ENCODE results near the gene GSE1.

GSE1 gene

DNA sequence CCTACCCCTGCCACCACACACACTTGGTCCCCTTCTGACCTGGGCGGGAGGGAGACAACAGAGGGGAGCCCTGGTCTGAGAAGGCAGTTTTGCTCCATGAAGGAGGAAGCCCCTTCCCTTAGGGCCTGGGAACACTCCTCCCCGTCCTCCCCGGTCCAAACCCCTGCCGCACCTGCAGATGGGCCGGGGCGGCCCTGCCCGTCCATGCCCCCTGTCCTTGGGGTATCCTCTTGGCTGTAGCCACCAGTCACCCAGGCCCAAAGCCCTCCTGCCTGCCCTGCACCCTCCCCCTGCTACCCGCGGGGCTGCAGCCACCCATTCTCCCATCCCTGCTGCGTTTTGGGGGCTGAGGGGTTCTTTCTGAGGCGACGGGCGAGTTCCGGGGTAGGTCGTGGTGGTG lies 33.9 kb downstream of the GSE1 start:
- DNase-seq (ENCODE audit: low read depth in 1 of 2, low spot score in 1 of 2), result no peak
- Histone ChIP-seq H3K4me3 (replicated peaks; ENCODE audit: insufficient read depth, low read length) (no peak overlapping the region), H3K27me3 (ENCODE audit: insufficient read depth, poor library complexity, severe bottlenecking) (no peaks in the 10 kb centered on the region), H3K27ac (replicated peaks) (no peak overlapping the region)
- TF ChIP-seq, protein P1, sequence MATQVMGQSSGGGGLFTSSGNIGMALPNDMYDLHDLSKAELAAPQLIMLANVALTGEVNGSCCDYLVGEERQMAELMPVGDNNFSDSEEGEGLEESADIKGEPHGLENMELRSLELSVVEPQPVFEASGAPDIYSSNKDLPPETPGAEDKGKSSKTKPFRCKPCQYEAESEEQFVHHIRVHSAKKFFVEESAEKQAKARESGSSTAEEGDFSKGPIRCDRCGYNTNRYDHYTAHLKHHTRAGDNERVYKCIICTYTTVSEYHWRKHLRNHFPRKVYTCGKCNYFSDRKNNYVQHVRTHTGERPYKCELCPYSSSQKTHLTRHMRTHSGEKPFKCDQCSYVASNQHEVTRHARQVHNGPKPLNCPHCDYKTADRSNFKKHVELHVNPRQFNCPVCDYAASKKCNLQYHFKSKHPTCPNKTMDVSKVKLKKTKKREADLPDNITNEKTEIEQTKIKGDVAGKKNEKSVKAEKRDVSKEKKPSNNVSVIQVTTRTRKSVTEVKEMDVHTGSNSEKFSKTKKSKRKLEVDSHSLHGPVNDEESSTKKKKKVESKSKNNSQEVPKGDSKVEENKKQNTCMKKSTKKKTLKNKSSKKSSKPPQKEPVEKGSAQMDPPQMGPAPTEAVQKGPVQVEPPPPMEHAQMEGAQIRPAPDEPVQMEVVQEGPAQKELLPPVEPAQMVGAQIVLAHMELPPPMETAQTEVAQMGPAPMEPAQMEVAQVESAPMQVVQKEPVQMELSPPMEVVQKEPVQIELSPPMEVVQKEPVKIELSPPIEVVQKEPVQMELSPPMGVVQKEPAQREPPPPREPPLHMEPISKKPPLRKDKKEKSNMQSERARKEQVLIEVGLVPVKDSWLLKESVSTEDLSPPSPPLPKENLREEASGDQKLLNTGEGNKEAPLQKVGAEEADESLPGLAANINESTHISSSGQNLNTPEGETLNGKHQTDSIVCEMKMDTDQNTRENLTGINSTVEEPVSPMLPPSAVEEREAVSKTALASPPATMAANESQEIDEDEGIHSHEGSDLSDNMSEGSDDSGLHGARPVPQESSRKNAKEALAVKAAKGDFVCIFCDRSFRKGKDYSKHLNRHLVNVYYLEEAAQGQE (IDR thresholded peaks at IDR 0.05; ENCODE audit: insufficient replicate concordance, low read depth), result no peak
- TF ChIP-seq GABPA (IDR thresholded peaks at IDR 0.05; ENCODE audit: low read depth) (no peak), SPI1 (IDR thresholded peaks at IDR 0.05; ENCODE audit: borderline replicate concordance, low read depth) (no peak), POLR2AphosphoS5 (IDR thresholded peaks at IDR 0.05; ENCODE audit: low read depth) (no peak)
- TF ChIP-seq, protein P2, sequence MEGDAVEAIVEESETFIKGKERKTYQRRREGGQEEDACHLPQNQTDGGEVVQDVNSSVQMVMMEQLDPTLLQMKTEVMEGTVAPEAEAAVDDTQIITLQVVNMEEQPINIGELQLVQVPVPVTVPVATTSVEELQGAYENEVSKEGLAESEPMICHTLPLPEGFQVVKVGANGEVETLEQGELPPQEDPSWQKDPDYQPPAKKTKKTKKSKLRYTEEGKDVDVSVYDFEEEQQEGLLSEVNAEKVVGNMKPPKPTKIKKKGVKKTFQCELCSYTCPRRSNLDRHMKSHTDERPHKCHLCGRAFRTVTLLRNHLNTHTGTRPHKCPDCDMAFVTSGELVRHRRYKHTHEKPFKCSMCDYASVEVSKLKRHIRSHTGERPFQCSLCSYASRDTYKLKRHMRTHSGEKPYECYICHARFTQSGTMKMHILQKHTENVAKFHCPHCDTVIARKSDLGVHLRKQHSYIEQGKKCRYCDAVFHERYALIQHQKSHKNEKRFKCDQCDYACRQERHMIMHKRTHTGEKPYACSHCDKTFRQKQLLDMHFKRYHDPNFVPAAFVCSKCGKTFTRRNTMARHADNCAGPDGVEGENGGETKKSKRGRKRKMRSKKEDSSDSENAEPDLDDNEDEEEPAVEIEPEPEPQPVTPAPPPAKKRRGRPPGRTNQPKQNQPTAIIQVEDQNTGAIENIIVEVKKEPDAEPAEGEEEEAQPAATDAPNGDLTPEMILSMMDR (IDR thresholded peaks at IDR 0.05; ENCODE audit: insufficient read depth, low read length), result no peak

DNA sequence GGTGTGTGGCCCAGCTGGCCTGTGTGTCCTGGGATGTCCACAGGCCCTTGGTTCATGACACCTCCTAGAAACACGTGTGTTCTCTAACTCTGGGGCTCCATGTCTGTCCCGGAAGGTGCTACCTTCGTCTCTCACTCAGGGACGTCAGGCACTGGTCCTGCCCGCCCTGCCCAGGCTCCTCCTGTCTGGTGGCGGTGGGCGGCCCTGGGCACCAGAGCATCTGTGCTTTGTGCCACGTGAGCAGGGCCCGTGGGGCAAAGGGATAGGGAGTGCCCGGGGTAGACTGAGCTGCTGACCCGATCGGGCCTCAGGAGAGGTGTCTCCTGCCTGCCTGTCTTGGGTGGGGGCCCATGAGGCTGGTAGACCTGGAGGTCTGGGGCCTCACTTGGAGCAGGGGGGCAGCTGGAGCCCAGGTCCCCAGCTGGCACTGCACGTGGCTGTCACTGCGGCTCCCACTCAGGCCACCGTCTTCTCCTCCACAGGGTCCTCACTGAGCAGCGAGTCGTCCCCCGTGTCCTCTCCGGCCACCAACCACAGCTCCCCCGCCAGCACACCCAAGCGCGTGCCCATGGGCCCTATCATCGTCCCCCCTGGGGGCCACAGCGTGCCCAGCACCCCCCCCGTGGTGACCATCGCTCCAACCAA lies 35.1 kb downstream of the GSE1 start:
- H3K27me3 ChIP-seq (ENCODE audit: insufficient read depth, poor library complexity, severe bottlenecking), result no peaks in the 10 kb centered on the region
- TF ChIP-seq SPI1 (IDR thresholded peaks at IDR 0.05; ENCODE audit: borderline replicate concordance, low read depth) (no peak), GABPA (IDR thresholded peaks at IDR 0.05; ENCODE audit: low read depth) (no peak), POLR2AphosphoS5 (IDR thresholded peaks at IDR 0.05; ENCODE audit: low read depth) (no peak)
- TF ChIP-seq, protein P1 (IDR thresholded peaks at IDR 0.05; ENCODE audit: insufficient replicate concordance, low read depth), result no peak
- H3K27ac ChIP-seq (replicated peaks), result no peak overlapping the region
- DNase-seq (ENCODE audit: low read depth in 1 of 2, low spot score in 1 of 2), result no peak
- H3K4me3 ChIP-seq (replicated peaks; ENCODE audit: insufficient read depth, low read length), result no peak overlapping the region

DNA sequence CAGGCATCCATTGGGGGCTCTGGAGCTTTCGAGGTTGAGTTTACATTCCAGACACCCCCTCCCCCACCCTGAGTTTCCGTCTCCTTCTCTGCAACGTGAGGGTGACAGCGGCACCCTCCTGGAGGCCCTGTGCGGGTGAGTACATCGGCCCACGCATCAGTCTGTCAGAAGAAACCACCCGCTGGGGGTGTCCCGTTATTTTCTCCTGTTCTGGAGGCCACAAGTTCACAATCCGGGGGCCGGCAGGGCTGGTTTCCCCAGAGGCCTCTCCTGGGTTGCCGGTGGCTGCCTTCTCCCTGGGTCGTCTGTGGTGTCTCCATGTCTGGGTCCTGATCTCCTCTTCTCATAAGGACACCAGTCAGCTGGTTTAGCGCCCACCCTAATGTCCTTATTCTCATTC lies 35.7 kb downstream of the GSE1 start:
- TF ChIP-seq, protein P1 (IDR thresholded peaks at IDR 0.05; ENCODE audit: insufficient replicate concordance, low read depth), result no peak
- TF ChIP-seq POLR2AphosphoS5 (IDR thresholded peaks at IDR 0.05; ENCODE audit: low read depth), result no peak
- no peak for TF ChIP-seq SPI1 (IDR thresholded peaks at IDR 0.05; ENCODE audit: borderline replicate concordance, low read depth)
- TF ChIP-seq GABPA (IDR thresholded peaks at IDR 0.05; ENCODE audit: low read depth), result no peak
- TF ChIP-seq, protein P2 (IDR thresholded peaks at IDR 0.05; ENCODE audit: insufficient read depth, low read length), result no peak
- no peak for DNase-seq (ENCODE audit: low read depth in 1 of 2, low spot score in 1 of 2)
- no peak overlapping the region for H3K27ac ChIP-seq (replicated peaks)
- H3K4me3 ChIP-seq (replicated peaks; ENCODE audit: insufficient read depth, low read length), result no peak overlapping the region
- H3K27me3 ChIP-seq (ENCODE audit: insufficient read depth, poor library complexity, severe bottlenecking), result no peaks in the 10 kb centered on the region

Data from HL-60 (cell line).